ENCODE measurements around the gene ANKRD11.

The ANKRD11 gene

GRCh38 chr16:89298623-89299225 lies 191.6 kb downstream of the ANKRD11 start:
- DNase-seq (ENCODE audit: extremely low spot score) = no peak
- ChIA-PET POLR2A (no interaction called here), CTCF (no interaction called here)
- no peak for TF ChIP-seq CTCF (IDR thresholded peaks at IDR 0.05; ENCODE audit: control extremely low read depth, extremely low read depth, low read depth, missing control alignments)

- ChIA-PET CTCF (interaction anchor here (1.0 to 1.9 kb wide), 2 partner anchors 10 to 216 kb away, joined by 3 to 6 read pairs; no protein-coding TSS in a partner anchor), POLR2A (no interaction called here)
- TF ChIP-seq CTCF (IDR thresholded peaks at IDR 0.05; ENCODE audit: control extremely low read depth, extremely low read depth, low read depth, missing control alignments) = no peak
- DNase-seq (ENCODE audit: extremely low spot score) = no peak
Measured at GRCh38 chr16:89297910-89298545, 192.3 kb downstream of the ANKRD11 start.

DNA sequence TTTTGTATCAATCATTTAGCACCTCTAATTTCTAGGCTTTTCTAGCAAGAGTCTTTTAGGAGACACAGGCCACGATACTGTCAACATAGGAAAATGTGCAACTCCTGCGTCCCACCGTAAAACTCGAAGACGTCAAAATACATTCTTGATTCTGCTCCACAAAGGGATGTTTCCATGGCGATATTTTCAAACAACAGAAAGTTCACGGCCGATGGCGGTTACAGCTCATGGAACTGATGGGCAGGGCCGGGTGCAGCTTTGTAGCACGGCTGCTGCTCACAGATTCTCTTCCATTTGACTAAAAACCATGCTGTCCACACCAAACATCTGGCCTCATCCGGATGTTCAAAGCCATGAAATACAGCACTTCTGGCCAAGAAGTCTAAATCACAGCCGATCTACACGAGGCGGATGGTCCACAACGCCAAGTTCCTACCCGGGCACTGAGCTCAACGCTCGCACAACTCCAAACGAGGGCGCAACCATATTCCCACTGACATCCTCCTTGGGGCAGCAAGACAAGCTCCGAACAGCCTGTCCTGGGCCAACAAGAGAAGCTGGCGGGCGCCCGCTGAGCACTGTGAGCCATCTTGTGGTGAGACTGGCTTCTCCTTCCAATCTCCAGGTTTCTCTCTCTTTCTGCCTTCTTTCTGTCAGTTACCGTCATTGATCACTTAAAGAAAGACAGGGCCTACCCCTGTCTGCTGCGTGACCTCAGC lies 193.0 kb downstream of the ANKRD11 start:
- CTCF ChIA-PET = interaction anchor here (1.0 to 1.9 kb wide), 4 partner anchors 9 to 216 kb away, joined by 3 to 6 read pairs (median 4); no protein-coding TSS in a partner anchor
- POLR2A ChIA-PET = no interaction called here
- no peak for TF ChIP-seq CTCF (IDR thresholded peaks at IDR 0.05; ENCODE audit: control extremely low read depth, extremely low read depth, low read depth, missing control alignments)
- no peak for DNase-seq (ENCODE audit: extremely low spot score)

GRCh38 chr16:89295915-89296314 lies 194.4 kb downstream of the ANKRD11 start:
- CTCF ChIA-PET = interaction anchor here (0.9 to 1.9 kb wide), 4 partner anchors 7 to 260 kb away, joined by 3 to 6 read pairs (median 4); no protein-coding TSS in a partner anchor
- POLR2A ChIA-PET = no interaction called here
- no peak for DNase-seq (ENCODE audit: extremely low spot score)
- no peak for TF ChIP-seq CTCF (IDR thresholded peaks at IDR 0.05; ENCODE audit: control extremely low read depth, extremely low read depth, low read depth, missing control alignments)

- POLR2A ChIA-PET = no interaction called here
- CTCF ChIA-PET = no interaction called here
- DNase-seq (ENCODE audit: extremely low spot score) = no peak
- TF ChIP-seq CTCF (IDR thresholded peaks at IDR 0.05; ENCODE audit: control extremely low read depth, extremely low read depth, low read depth, missing control alignments) = no peak
Measured at GRCh38 chr16:89295071-89295900, 195.1 kb downstream of the ANKRD11 start.

DNA sequence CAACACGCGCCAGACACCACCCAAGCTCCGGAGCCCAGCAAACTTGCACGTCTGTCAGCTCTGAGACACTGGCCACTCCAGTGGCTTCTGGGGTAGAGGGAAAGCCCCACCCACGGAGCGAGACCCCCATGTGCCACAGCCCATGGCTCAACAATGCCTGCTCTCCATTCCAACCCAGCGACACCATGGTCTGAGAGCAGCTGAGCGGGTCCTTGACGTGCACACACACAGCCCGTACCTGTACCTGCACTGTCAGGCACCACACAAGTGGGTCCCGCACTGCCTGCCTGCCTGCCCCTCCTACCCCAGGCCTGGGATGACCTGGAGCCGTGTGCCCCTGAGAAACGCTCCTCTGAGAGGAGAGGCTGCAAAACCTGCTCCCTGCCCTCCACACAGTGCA lies 195.9 kb downstream of the ANKRD11 start:
- TF ChIP-seq CTCF (IDR thresholded peaks at IDR 0.05; ENCODE audit: control extremely low read depth, extremely low read depth, low read depth, missing control alignments) = no peak
- no peak for DNase-seq (ENCODE audit: extremely low spot score)
- ChIA-PET POLR2A (no interaction called here), CTCF (no interaction called here)
